GM12875 (cell line): ENCODE data around the gene PLXDC1.

Source experiments
- H3K4me3 ChIP-seq: one replicate; pipeline ENCODE4 v1.5.1; 2011; ENCODE audit warnings: low read depth, low read length, control low read depth
- TF ChIP-seq, protein P1 (sequence below): IDR thresholded peaks from 2 replicates; pipeline ENCODE4 v1.5.1; 2011; ENCODE audit warnings: low read depth, mild to moderate bottlenecking, control low read depth, inconsistent platforms, low read length, moderate library complexity, borderline replicate concordance; ENCODE audit not compliant: insufficient read depth

The PLXDC1 gene

DNA sequence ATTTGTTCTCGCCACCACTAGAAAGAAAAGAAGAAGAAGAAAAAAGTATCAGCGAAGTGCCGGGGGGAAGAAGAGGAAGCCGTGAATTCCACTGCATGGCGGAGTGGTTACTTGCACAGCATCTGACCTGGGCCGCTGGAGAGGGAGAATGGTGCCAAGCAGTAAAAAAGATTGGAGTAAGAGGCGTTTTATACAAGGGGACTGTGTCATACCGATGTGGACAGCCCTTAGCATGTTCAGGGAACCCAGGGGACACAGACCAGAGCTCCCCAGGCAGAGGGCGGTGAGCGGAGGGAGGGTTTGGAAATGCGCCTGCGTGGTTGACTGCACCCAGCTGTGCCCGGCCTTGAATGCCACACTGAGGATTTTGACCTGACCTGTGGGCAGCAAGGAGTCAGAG is 52.8 kb downstream of the PLXDC1 start:
- TF ChIP-seq, protein P1, sequence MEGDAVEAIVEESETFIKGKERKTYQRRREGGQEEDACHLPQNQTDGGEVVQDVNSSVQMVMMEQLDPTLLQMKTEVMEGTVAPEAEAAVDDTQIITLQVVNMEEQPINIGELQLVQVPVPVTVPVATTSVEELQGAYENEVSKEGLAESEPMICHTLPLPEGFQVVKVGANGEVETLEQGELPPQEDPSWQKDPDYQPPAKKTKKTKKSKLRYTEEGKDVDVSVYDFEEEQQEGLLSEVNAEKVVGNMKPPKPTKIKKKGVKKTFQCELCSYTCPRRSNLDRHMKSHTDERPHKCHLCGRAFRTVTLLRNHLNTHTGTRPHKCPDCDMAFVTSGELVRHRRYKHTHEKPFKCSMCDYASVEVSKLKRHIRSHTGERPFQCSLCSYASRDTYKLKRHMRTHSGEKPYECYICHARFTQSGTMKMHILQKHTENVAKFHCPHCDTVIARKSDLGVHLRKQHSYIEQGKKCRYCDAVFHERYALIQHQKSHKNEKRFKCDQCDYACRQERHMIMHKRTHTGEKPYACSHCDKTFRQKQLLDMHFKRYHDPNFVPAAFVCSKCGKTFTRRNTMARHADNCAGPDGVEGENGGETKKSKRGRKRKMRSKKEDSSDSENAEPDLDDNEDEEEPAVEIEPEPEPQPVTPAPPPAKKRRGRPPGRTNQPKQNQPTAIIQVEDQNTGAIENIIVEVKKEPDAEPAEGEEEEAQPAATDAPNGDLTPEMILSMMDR: no peak

DNA sequence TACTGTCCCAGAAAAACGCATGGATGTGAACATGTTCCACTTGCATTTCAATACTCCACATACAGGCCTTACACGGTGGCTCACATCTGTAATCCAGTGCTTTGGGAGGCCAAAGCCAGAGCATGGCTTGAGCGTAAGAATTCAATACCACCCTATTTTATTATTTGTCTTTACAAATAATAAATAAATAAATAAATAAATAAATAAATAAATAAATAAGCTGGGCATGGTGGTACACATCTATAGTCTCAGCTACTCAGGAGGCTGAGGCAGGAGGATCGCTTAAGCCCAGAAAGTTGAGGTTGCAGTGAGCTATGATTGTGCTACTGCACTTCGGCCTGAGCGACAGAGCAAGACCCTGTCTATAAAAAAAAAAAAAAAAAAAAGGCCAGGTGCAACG is 53.9 kb downstream of the PLXDC1 start:
- H3K4me3 ChIP-seq: no peak overlapping the region
- TF ChIP-seq, protein P1: no peak

More for the DNA sequence above, 52.8 kb downstream of the PLXDC1 start:
- no peak overlapping the region for H3K4me3 ChIP-seq

DNA sequence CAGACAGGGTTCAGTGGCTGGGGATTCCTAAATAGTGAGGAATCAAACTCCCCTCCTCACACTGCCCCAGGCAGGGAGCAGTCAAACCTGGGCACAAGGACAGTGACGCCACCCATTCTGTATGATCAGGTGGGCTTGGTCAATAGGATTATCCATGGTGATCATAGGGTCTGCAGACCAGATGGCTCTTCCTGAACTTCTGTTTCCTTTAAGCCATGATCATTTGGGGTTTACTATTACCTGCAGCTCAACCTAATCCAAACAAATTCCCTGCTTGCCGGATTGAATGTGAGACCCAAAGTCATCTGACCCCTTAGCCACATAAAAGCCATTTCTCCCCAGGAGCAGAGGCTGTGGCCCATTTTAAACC is 54.3 kb downstream of the PLXDC1 start:
- TF ChIP-seq, protein P1: no peak
- no peak overlapping the region for H3K4me3 ChIP-seq

DNA sequence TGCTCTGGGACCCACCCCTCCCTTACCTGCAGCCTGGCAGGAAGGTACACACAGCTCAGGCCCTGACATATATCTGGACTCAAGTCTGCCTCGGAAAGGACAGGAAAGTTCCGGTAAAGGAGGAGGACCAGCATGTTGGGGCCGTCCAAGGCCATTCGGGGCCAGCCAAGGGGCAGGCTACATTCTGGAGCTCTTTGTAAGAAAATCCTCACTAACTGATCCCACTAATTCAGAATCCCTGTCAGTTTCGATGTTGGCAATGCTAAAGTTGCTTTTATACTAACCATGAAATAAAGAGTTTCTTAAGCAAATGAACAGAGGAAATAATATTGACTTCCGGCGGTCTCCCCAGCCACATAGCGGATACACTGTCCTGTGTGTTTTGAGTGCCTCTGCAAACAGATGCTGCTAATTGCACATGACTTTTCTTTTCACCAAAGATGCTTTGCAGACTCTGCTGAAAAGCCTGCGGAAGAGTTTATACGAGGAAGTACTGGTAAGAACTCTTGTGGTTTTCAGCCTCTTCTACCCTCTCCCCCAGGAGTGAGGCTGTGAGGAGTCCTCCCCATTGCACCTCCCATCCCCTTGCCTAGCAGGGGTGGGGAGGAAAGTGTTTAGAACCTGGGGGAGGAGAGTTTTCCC is 54.8 kb downstream of the PLXDC1 start:
- no peak overlapping the region for H3K4me3 ChIP-seq
- TF ChIP-seq, protein P1: no peak

DNA sequence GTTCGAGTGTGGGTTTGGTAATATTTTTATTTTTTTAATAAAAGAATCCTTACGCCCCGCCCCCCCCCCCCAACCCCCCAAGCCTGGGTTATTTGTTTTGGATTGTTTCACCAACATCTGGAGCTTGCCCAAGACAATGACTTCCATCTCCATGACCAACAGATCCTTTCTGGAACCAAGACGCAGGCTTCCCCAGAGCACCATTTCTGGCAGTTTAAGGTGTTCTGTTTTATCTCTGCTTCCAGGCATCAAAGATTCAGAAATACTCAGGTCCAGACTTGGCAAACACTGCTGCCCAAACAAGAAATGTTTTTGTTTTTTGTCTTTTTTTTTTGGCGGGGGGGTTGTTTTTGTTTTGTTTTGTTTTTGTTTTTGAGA is 56.1 kb downstream of the PLXDC1 start:
- no peak overlapping the region for H3K4me3 ChIP-seq
- TF ChIP-seq, protein P1: no peak

DNA sequence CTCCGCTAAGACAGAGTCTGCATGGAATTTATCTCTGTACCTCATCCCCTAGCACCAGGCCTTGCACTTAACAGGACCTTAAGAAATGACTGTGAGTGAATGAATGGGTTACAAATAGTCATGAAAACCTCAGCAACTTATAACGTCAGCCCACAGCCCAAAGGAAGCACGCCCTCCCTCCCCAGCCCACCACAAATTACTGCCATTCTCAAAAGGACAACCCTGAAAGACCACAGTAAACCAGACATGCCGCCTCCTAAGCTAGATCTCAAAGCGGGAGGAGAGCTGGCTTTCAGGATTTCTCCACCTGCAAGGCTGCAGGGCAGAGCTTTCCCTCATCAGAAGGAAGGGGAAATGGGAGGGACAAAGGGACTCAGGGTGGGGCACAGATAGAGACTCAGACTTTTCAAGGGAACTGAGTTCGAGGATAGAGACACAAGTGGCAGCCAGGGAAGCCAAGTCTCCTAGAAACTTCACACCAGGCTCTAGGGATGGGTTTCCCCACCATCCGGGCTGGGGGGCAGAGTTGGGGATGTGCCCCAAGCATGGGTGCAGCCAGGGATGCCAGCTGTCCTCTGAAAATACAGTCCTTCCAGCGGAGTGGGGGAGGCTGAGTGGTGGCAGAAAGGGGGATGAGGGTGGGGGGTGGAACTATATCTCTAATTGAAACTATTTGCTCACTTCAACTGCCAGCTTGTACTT is 56.7 kb downstream of the PLXDC1 start:
- no peak overlapping the region for H3K4me3 ChIP-seq
- TF ChIP-seq, protein P1: no peak

DNA sequence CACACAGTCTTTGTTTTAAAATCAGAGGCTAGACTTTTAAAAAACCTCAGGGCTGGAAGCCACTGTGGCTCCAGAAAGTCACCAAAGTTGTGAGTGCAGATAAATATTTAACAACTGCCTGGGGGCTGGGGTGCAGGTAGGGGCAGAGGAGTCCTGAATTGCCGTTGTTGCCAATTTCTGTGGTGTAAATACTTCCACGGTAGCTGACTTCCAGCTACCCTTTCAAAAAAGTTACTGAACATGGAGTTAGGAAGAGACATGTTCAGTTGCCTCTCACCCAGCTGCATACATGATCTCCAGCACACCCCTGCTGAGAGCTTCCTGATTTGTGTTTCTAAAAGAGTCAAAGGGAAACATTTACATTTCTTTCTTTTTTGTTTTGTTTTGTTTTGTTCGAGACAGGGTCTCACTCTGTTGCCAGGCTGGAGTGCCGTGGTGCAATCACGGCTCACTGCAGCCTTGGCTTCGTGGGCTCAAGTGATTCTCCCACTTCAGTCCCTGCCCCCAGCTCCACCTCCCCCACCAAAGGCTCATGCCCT is 58.7 kb downstream of the PLXDC1 start:
- TF ChIP-seq, protein P1: no peak
- no peak overlapping the region for H3K4me3 ChIP-seq
